ENCODE data around the gene GNA12.

DNA sequence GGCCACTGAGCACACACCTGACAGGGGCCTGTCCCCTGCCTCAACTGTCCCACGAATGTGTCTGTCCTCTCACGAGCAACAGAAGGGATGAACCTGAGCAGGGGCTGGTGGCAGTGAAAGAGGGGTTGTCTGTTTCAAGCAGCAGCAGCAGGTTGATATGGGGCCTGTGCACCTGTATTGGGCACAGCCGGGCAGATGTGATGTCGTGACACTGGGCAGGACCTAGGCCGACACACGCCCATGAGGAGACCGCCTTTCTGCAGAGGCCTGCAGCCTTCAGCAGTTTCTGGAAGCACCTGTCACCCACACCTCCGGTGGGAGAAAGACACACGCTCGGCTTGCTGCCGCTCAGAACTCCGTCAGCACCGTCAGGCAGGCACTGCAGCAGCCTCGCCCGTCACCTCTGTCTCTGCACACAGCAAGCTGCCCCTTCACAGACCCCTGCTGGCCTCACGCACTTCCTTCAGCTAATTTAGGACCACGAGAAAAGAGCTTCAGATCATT, 107.6 kb downstream of the GNA12 start:
- no peak for TF ChIP-seq GATA2 (IDR thresholded peaks at IDR 0.05; ENCODE audit: low read depth, low read length)
- TF ChIP-seq GATA3 (IDR thresholded peaks at IDR 0.05; ENCODE audit: low read depth, low read length): no peak

Data from SH-SY5Y (cell line).